ENCODE data around the gene STK17A. TPM values are rescaled to one million over a fixed set of nuclear protein-coding genes. Genes with fewer than 3 reads are reported as not detected.
A peak's percentile ranks its signal among the peaks of the same experiment; 100 is the strongest.
"Not testable (repeated sequence)": the region's sequence is repeated elsewhere in the genome, so short reads cannot be mapped to it uniquely, and the experiment has no call there.

The STK17A gene
- total RNA-seq, 1 experiment from 2014 or later: 74.9 TPM

GRCh38 chr7:43559171-43559945, 23.6 kb upstream of the STK17A start:
- DNase-seq: no peak
- no peaks in the 10 kb centered on the region for H3K9me3 ChIP-seq
- no peak overlapping the region for H3K4me3 ChIP-seq
- H3K27me3 ChIP-seq: no peaks in the 10 kb centered on the region
- H3K36me3 ChIP-seq: no peaks in the 10 kb centered on the region

GRCh38 chr7:43559946-43560335, 23.0 kb upstream of the STK17A start:
- H3K27me3 ChIP-seq: no peaks in the 10 kb centered on the region
- no peak for DNase-seq
- H3K9me3 ChIP-seq: no peaks in the 10 kb centered on the region
- no peaks in the 10 kb centered on the region for H3K36me3 ChIP-seq
- H3K4me3 ChIP-seq: no peak overlapping the region

GRCh38 chr7:43560742-43561330, 22.1 kb upstream of the STK17A start:
- Histone ChIP-seq H3K36me3 (no peaks in the 10 kb centered on the region), H3K27me3 (no peaks in the 10 kb centered on the region), H3K9me3 (no peaks in the 10 kb centered on the region), H3K4me3 (no peak overlapping the region)
- no peak for DNase-seq

- no peak overlapping the region for H3K4me3 ChIP-seq
- no peaks in the 10 kb centered on the region for H3K9me3 ChIP-seq
- DNase-seq: no peak
- no peaks in the 10 kb centered on the region for H3K36me3 ChIP-seq
- no peaks in the 10 kb centered on the region for H3K27me3 ChIP-seq
Measured at GRCh38 chr7:43562383-43562782, 20.5 kb upstream of the STK17A start.

- DNase-seq: no peak
- Histone ChIP-seq H3K4me3 (no peak overlapping the region), H3K36me3 (no peaks in the 10 kb centered on the region), H3K9me3 (peaks cover 8% of the 10 kb centered on the region), H3K27me3 (no peaks in the 10 kb centered on the region)
Measured at GRCh38 chr7:43565786-43566185, 17.1 kb upstream of the STK17A start.

GRCh38 chr7:43568529-43568928, 14.4 kb upstream of the STK17A start:
- Histone ChIP-seq H3K9me3 (peaks cover 8% of the 10 kb centered on the region), H3K36me3 (no peaks in the 10 kb centered on the region), H3K27me3 (no peaks in the 10 kb centered on the region), H3K4me3 (no peak overlapping the region)
- DNase-seq: peak; percentile 84

- Histone ChIP-seq H3K27me3 (no peaks in the 10 kb centered on the region), H3K4me3 (no peak overlapping the region), H3K9me3 (peaks cover 8% of the 10 kb centered on the region), H3K36me3 (no peaks in the 10 kb centered on the region)
- peak; percentile 61 for DNase-seq
Measured at GRCh38 chr7:43569424-43569823, 13.5 kb upstream of the STK17A start.

GRCh38 chr7:43570688-43571365, 12.1 kb upstream of the STK17A start:
- Histone ChIP-seq H3K4me3 (no peak overlapping the region), H3K36me3 (no peaks in the 10 kb centered on the region), H3K27me3 (no peaks in the 10 kb centered on the region), H3K9me3 (peaks cover 8% of the 10 kb centered on the region)
- DNase-seq: no peak

- Histone ChIP-seq H3K9me3 (peaks cover 8% of the 10 kb centered on the region), H3K27me3 (no peaks in the 10 kb centered on the region), H3K4me3 (no peak overlapping the region), H3K36me3 (no peaks in the 10 kb centered on the region)
- peak; percentile 91 for DNase-seq
Measured at GRCh38 chr7:43572516-43573049, 10.3 kb upstream of the STK17A start.

GRCh38 chr7:43573832-43574231, 9.1 kb upstream of the STK17A start:
- not testable (repeated sequence) for H3K9me3 ChIP-seq, H3K36me3 ChIP-seq, H3K4me3 ChIP-seq, DNase-seq, H3K27me3 ChIP-seq

GRCh38 chr7:43575506-43575905, 7.4 kb upstream of the STK17A start:
- Histone ChIP-seq H3K27me3 (no peaks in the 10 kb centered on the region), H3K9me3 (no peaks in the 10 kb centered on the region), H3K36me3 (no peaks in the 10 kb centered on the region), H3K4me3 (no peak overlapping the region)
- DNase-seq: no peak

GRCh38 chr7:43576241-43576640, 6.7 kb upstream of the STK17A start:
- Histone ChIP-seq H3K27me3 (no peaks in the 10 kb centered on the region), H3K36me3 (no peaks in the 10 kb centered on the region), H3K4me3 (no peak overlapping the region), H3K9me3 (no peaks in the 10 kb centered on the region)
- DNase-seq: no peak

GRCh38 chr7:43577485-43577951, 5.4 kb upstream of the STK17A start:
- DNase-seq: no peak
- H3K4me3 ChIP-seq: no peak overlapping the region
- no peaks in the 10 kb centered on the region for H3K9me3 ChIP-seq
- H3K27me3 ChIP-seq: no peaks in the 10 kb centered on the region
- no peaks in the 10 kb centered on the region for H3K36me3 ChIP-seq

GRCh38 chr7:43583424-43584194, 701 bp downstream of the STK17A start:
- Histone ChIP-seq H3K9me3 (no peaks in the 10 kb centered on the region), H3K4me3 (peak overlapping the region; percentile 75)

GRCh38 chr7:43584195-43584586, 1.3 kb downstream of the STK17A start:
- Histone ChIP-seq H3K36me3 (peaks cover 5% of the 10 kb centered on the region), H3K4me3 (peak overlapping the region; percentile 75), H3K9me3 (no peaks in the 10 kb centered on the region), H3K27me3 (no peaks in the 10 kb centered on the region)
- peak; percentile 55 for DNase-seq

More at GRCh38 chr7:43583424-43584194, 701 bp downstream of the STK17A start:
- no peaks in the 10 kb centered on the region for H3K27me3 ChIP-seq
- DNase-seq: peak; percentile 69
- H3K36me3 ChIP-seq: peaks cover under 1% of the 10 kb centered on the region; the same call in 1 of the 2 replicates

- not testable (repeated sequence) for H3K36me3 ChIP-seq, DNase-seq, H3K9me3 ChIP-seq, H3K27me3 ChIP-seq
- H3K4me3 ChIP-seq: peak overlapping the region; percentile 75
Measured at GRCh38 chr7:43584733-43585132, 1.8 kb downstream of the STK17A start.

GRCh38 chr7:43585562-43585961, 2.7 kb downstream of the STK17A start:
- Histone ChIP-seq H3K4me3 (peak overlapping the region; percentile 75), H3K36me3 (peaks cover 8% of the 10 kb centered on the region), H3K9me3 (no peaks in the 10 kb centered on the region), H3K27me3 (no peaks in the 10 kb centered on the region)
- DNase-seq: no peak
